ENCODE results near the gene ASB7. TPM values are rescaled to one million over a fixed set of nuclear protein-coding genes. Genes with fewer than 3 reads are reported as not detected.

ASB7 gene
- total and polyA plus RNA-seq, 2 donors (not counting 1 experiment from before 2014, with no cell fraction given), result 12.1 to 19.8 TPM

- H2AFZ ChIP-seq (ENCODE audit: low read length), result no peak overlapping the region
- no peak overlapping the region for H3K9ac ChIP-seq (ENCODE audit: insufficient read depth, low read length)
- H3K4me1 ChIP-seq (ENCODE audit: control insufficient read depth, extremely low read depth, insufficient read depth, low read length), result no peaks in the 10 kb centered on the region
- TF ChIP-seq EZH2 (IDR thresholded peaks at IDR 0.05; ENCODE audit: low read length, missing control alignments) (no peak), CTCF (conservative IDR thresholded peaks at IDR 0.05 in 1 of 2, IDR thresholded peaks at IDR 0.05 in 1 of 2; ENCODE audit: low read depth in 1 of 2, low read length in 2 of 2) (no peak)
- no peaks in the 10 kb centered on the region for H3K27me3 ChIP-seq (ENCODE audit: control insufficient read depth, insufficient read depth, low read length)
- H3K4me3 ChIP-seq (replicated peaks in 1 of 4; ENCODE audit: control extremely low read depth in 1 of 4, insufficient read depth in 1 of 4, low read depth in 3 of 4, low read length in 4 of 4), result no peak overlapping the region
- no peak overlapping the region for H3K27ac ChIP-seq (ENCODE audit: insufficient read depth, low read length)
- H3K36me3 ChIP-seq (ENCODE audit: control insufficient read depth, insufficient read depth, low read length), result no peaks in the 10 kb centered on the region
- H3K9me3 ChIP-seq (ENCODE audit: control insufficient read depth, insufficient read depth, low read depth, low read length), result no peaks in the 10 kb centered on the region
- H3K4me2 ChIP-seq (ENCODE audit: extremely low read depth, insufficient read depth, low read length), result no peak overlapping the region
- H3K79me2 ChIP-seq (ENCODE audit: control insufficient read depth, insufficient read depth, low read length), result no peaks in the 10 kb centered on the region
- no peaks in the 10 kb centered on the region for H4K20me1 ChIP-seq (ENCODE audit: control insufficient read depth, extremely low read depth, insufficient read depth, low read length)
- no peak for DNase-seq (ENCODE audit: low read depth in 2 of 2)
Measured at GRCh38 chr15:100650685-100651084, 48.3 kb downstream of the ASB7 start.

- H4K20me1 ChIP-seq (ENCODE audit: control insufficient read depth, extremely low read depth, insufficient read depth, low read length), result no peaks in the 10 kb centered on the region
- H3K4me3 ChIP-seq (replicated peaks in 1 of 4; ENCODE audit: control extremely low read depth in 1 of 4, insufficient read depth in 1 of 4, low read depth in 3 of 4, low read length in 4 of 4), result no peak overlapping the region
- H3K79me2 ChIP-seq (ENCODE audit: control insufficient read depth, insufficient read depth, low read length), result no peaks in the 10 kb centered on the region
- no peaks in the 10 kb centered on the region for H3K9me3 ChIP-seq (ENCODE audit: control insufficient read depth, insufficient read depth, low read depth, low read length)
- peak; percentile 19 to 30 for DNase-seq (ENCODE audit: low read depth in 2 of 2)
- no peaks in the 10 kb centered on the region for H3K36me3 ChIP-seq (ENCODE audit: control insufficient read depth, insufficient read depth, low read length)
- no peaks in the 10 kb centered on the region for H3K4me1 ChIP-seq (ENCODE audit: control insufficient read depth, extremely low read depth, insufficient read depth, low read length)
- no peaks in the 10 kb centered on the region for H3K27me3 ChIP-seq (ENCODE audit: control insufficient read depth, insufficient read depth, low read length)
- H3K27ac ChIP-seq (ENCODE audit: insufficient read depth, low read length), result no peak overlapping the region
- TF ChIP-seq CTCF (conservative IDR thresholded peaks at IDR 0.05 in 1 of 2, IDR thresholded peaks at IDR 0.05 in 1 of 2; ENCODE audit: low read depth in 1 of 2, low read length in 2 of 2) (peak in 1 of 2 donors; percentile 11), EZH2 (IDR thresholded peaks at IDR 0.05; ENCODE audit: low read length, missing control alignments) (no peak)
- no peak overlapping the region for H3K9ac ChIP-seq (ENCODE audit: insufficient read depth, low read length)
- H2AFZ ChIP-seq (ENCODE audit: low read length), result no peak overlapping the region
- H3K4me2 ChIP-seq (ENCODE audit: extremely low read depth, insufficient read depth, low read length), result no peak overlapping the region
Measured at GRCh38 chr15:100651253-100651652, 48.9 kb downstream of the ASB7 start.

- no peak overlapping the region for H3K4me3 ChIP-seq (replicated peaks in 1 of 4; ENCODE audit: control extremely low read depth in 1 of 4, insufficient read depth in 1 of 4, low read depth in 3 of 4, low read length in 4 of 4)
- H3K27ac ChIP-seq (ENCODE audit: insufficient read depth, low read length), result no peak overlapping the region
- H3K79me2 ChIP-seq (ENCODE audit: control insufficient read depth, insufficient read depth, low read length), result no peaks in the 10 kb centered on the region
- H3K36me3 ChIP-seq (ENCODE audit: control insufficient read depth, insufficient read depth, low read length), result no peaks in the 10 kb centered on the region
- H3K9ac ChIP-seq (ENCODE audit: insufficient read depth, low read length), result no peak overlapping the region
- no peaks in the 10 kb centered on the region for H4K20me1 ChIP-seq (ENCODE audit: control insufficient read depth, extremely low read depth, insufficient read depth, low read length)
- H3K9me3 ChIP-seq (ENCODE audit: control insufficient read depth, insufficient read depth, low read depth, low read length), result no peaks in the 10 kb centered on the region
- no peak overlapping the region for H3K4me2 ChIP-seq (ENCODE audit: extremely low read depth, insufficient read depth, low read length)
- no peak for TF ChIP-seq CTCF (conservative IDR thresholded peaks at IDR 0.05 in 1 of 2, IDR thresholded peaks at IDR 0.05 in 1 of 2; ENCODE audit: low read depth in 1 of 2, low read length in 2 of 2)
- TF ChIP-seq EZH2 (IDR thresholded peaks at IDR 0.05; ENCODE audit: low read length, missing control alignments), result no peak
- DNase-seq (ENCODE audit: low read depth in 2 of 2), result no peak
- H3K4me1 ChIP-seq (ENCODE audit: control insufficient read depth, extremely low read depth, insufficient read depth, low read length), result no peaks in the 10 kb centered on the region
- H2AFZ ChIP-seq (ENCODE audit: low read length), result no peak overlapping the region
- no peaks in the 10 kb centered on the region for H3K27me3 ChIP-seq (ENCODE audit: control insufficient read depth, insufficient read depth, low read length)
Measured at GRCh38 chr15:100652116-100652515, 49.7 kb downstream of the ASB7 start.
